ENCODE results near the gene ZNF132. TPM values are rescaled to one million over a fixed set of nuclear protein-coding genes. Genes with fewer than 3 reads are reported as not detected.

The ZNF132 gene
- total RNA-seq, 1 experiment from 2014 or later, result 2.6 TPM

- no peak for TF ChIP-seq CREM (CRISPR knock-in tag; IDR thresholded peaks at IDR 0.05)
- no peak for TF ChIP-seq NFATC4 (CRISPR knock-in tag; IDR thresholded peaks at IDR 0.05)
- no peak for TF ChIP-seq HMGA2 (CRISPR knock-in tag; IDR thresholded peaks at IDR 0.05)
- TF ChIP-seq TEAD4 (CRISPR knock-in tag; IDR thresholded peaks at IDR 0.05), result no peak
Measured at GRCh38 chr19:58399903-58400302, 40.0 kb downstream of the ZNF132 start (continued).

DNA sequence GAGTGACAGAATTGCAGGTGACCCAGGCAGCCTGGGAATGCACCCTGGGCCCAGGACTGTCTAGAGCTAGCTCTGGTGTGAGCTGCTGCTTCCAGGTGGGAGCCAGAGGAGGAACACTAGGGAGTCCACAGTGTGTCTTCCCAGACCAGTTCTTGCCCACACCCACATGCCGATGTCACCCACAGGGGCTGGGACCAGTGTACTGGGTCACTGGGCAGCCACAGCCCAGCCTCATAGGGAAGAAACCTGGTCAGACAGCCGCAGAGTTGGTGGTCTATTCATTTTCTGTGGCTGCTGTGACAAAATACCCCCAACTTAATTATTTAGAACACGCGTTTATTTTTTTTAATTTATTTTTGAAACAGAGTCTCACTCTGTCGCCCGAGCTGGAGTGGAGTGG, 41.4 kb downstream of the ZNF132 start:
- Mint-ChIP-seq H3K9me3 (no peaks in the 10 kb centered on the region), H3K27me3 (ENCODE audit: low read depth) (peaks cover 36% of the 10 kb centered on the region), H3K36me3 (peaks cover 14% of the 10 kb centered on the region), H3K4me1 (peaks cover 16% of the 10 kb centered on the region), H3K4me3 (no peak overlapping the region), H3K27ac (no peak overlapping the region)
- POLR2A ChIA-PET, result interaction anchor here (1.5 kb wide), 1 partner anchor 10 kb away, joined by 3 read pairs; the partner anchor contains the start of gene ZNF584
- no peak for ATAC-seq
- CTCF ChIA-PET, result no interaction called here
- TF ChIP-seq, protein P1, sequence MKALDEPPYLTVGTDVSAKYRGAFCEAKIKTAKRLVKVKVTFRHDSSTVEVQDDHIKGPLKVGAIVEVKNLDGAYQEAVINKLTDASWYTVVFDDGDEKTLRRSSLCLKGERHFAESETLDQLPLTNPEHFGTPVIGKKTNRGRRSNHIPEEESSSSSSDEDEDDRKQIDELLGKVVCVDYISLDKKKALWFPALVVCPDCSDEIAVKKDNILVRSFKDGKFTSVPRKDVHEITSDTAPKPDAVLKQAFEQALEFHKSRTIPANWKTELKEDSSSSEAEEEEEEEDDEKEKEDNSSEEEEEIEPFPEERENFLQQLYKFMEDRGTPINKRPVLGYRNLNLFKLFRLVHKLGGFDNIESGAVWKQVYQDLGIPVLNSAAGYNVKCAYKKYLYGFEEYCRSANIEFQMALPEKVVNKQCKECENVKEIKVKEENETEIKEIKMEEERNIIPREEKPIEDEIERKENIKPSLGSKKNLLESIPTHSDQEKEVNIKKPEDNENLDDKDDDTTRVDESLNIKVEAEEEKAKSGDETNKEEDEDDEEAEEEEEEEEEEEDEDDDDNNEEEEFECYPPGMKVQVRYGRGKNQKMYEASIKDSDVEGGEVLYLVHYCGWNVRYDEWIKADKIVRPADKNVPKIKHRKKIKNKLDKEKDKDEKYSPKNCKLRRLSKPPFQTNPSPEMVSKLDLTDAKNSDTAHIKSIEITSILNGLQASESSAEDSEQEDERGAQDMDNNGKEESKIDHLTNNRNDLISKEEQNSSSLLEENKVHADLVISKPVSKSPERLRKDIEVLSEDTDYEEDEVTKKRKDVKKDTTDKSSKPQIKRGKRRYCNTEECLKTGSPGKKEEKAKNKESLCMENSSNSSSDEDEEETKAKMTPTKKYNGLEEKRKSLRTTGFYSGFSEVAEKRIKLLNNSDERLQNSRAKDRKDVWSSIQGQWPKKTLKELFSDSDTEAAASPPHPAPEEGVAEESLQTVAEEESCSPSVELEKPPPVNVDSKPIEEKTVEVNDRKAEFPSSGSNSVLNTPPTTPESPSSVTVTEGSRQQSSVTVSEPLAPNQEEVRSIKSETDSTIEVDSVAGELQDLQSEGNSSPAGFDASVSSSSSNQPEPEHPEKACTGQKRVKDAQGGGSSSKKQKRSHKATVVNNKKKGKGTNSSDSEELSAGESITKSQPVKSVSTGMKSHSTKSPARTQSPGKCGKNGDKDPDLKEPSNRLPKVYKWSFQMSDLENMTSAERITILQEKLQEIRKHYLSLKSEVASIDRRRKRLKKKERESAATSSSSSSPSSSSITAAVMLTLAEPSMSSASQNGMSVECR (CRISPR knock-in tag; IDR thresholded peaks at IDR 0.05; ENCODE audit: borderline replicate concordance), result no peak
- TF ChIP-seq ZNF263 (CRISPR knock-in tag; IDR thresholded peaks at IDR 0.05; ENCODE audit: low read depth), result no peak
- no peak for TF ChIP-seq NFE2L1 (CRISPR knock-in tag; IDR thresholded peaks at IDR 0.05)
- no peak for TF ChIP-seq PRRX2 (CRISPR knock-in tag; IDR thresholded peaks at IDR 0.05)
- no peak for TF ChIP-seq MYBL2 (CRISPR knock-in tag; IDR thresholded peaks at IDR 0.05)
- no peak for TF ChIP-seq ZNF532 (CRISPR knock-in tag; IDR thresholded peaks at IDR 0.05; ENCODE audit: borderline replicate concordance)
- no peak for TF ChIP-seq KAT7 (CRISPR knock-in tag; IDR thresholded peaks at IDR 0.05; ENCODE audit: borderline replicate concordance)
- DNase-seq (ENCODE audit: low spot score), result no peak

DNA sequence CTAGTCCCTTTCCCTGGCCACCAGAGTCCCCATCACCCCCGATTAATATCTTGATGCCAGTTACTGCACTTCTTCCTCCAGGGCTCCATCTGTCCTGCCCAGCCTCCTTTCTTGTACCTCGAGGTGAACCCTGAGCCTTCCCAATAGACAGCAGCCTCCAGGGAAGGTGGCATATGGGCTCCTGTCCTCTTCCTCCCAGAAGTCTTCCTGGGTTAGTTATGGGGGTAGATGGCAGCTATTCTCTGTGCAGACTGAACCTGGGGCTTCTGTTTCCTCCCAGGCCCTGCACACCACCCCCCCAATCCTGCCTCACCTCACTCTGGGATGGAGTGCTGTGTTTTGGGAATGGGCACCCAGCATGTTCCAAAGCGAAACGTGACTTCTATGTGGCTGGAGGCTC, 41.9 kb downstream of the ZNF132 start:
- H3K4me3 Mint-ChIP-seq, result no peak overlapping the region
- no peak for DNase-seq (ENCODE audit: low spot score)
- peaks cover 16% of the 10 kb centered on the region for H3K4me1 Mint-ChIP-seq
- ChIA-PET CTCF (interaction anchor here (1.1 kb wide), 1 partner anchor 25 kb away, joined by 3 read pairs; no protein-coding TSS in a partner anchor), POLR2A (interaction anchor here (0.6 to 1.5 kb wide), 3 partner anchors 11 to 42 kb away, joined by 3 read pairs; partner anchors contain the start of genes ZNF132, ZNF497 and ZNF584)
- H3K9me3 Mint-ChIP-seq, result no peaks in the 10 kb centered on the region
- peaks cover 36% of the 10 kb centered on the region for H3K27me3 Mint-ChIP-seq (ENCODE audit: low read depth)
- ATAC-seq, result no peak
- no peak for TF ChIP-seq TP53 (CRISPR knock-in tag; IDR thresholded peaks at IDR 0.05)
- TF ChIP-seq NR3C1 (CRISPR knock-in tag; conservative IDR thresholded peaks at IDR 0.05; ENCODE audit: low read depth), result no peak
- no peak for TF ChIP-seq ZNF281 (CRISPR knock-in tag; IDR thresholded peaks at IDR 0.05)
- no peak for TF ChIP-seq ZNF121 (CRISPR knock-in tag; IDR thresholded peaks at IDR 0.05)
- TF ChIP-seq CDX4 (CRISPR knock-in tag; IDR thresholded peaks at IDR 0.05; ENCODE audit: borderline replicate concordance), result no peak
- no peak overlapping the region for H3K27ac Mint-ChIP-seq
- peaks cover 19% of the 10 kb centered on the region for H3K36me3 Mint-ChIP-seq
